DOHH2 (cell line): Measurements from ENCODE around the gene PMIS2.

ENCODE experiments used
- H3F3A ChIP-seq: fragments of 200-600 bp; sonication (generic), shearing (Covaris generic); 2 replicates; pipeline ENCODE4 v1.6.0; 2016; ENCODE audit warnings: antibody characterized with exemption, mild to moderate bottlenecking; ENCODE audit not compliant: control insufficient read depth, insufficient read depth
- H3K27ac ChIP-seq: fragments of 200-600 bp; sonication (generic); 2 replicates; pipeline ENCODE4 v1.5.1; 2014; ENCODE audit warnings: low read depth, mild to moderate bottlenecking, low read length, moderate library complexity
- H3K27me3 ChIP-seq: fragments of 200-600 bp; sonication (generic); 2 replicates; pipeline ENCODE4 v1.6.1; 2014; ENCODE audit warnings: mild to moderate bottlenecking, low read length, mixed read lengths; ENCODE audit not compliant: control insufficient read depth
- H3K36me3 ChIP-seq: fragments of 200-600 bp; sonication (generic); 2 replicates; pipeline ENCODE4 v1.6.1; 2014; ENCODE audit warnings: mild to moderate bottlenecking, low read length, moderate library complexity, mixed read lengths; ENCODE audit not compliant: control insufficient read depth
- H3K4me1 ChIP-seq: fragments of 200-600 bp; sonication (generic); 2 replicates; pipeline ENCODE4 v1.6.1; 2014; ENCODE audit warnings: mild to moderate bottlenecking, low read length, mixed read lengths; ENCODE audit not compliant: control insufficient read depth
- H3K4me2 ChIP-seq: fragments of 200-600 bp; sonication (generic); 2 replicates; pipeline ENCODE4 v1.6.0; 2014; ENCODE audit warnings: mild to moderate bottlenecking, low read length, moderate library complexity
- H3K4me3 ChIP-seq: fragments of 200-600 bp; sonication (generic); 2 replicates; pipeline ENCODE4 v1.5.1; 2014; ENCODE audit warnings: mild to moderate bottlenecking, low read length, mixed read lengths
- H3K79me2 ChIP-seq: fragments of 200-600 bp; sonication (generic); 2 replicates; pipeline ENCODE4 v1.6.1; 2014; ENCODE audit warnings: mild to moderate bottlenecking, low read length, mixed read lengths; ENCODE audit not compliant: control insufficient read depth
- H3K9me2 ChIP-seq: fragments of 200-600 bp; sonication (generic); replicated peaks from 2 replicates; pipeline ENCODE4 v1.6.1; 2014; ENCODE audit warnings: mild to moderate bottlenecking, low read length, mixed read lengths; ENCODE audit not compliant: control insufficient read depth
- H3K9me3 ChIP-seq: fragments of 200-600 bp; sonication (generic); 2 replicates; pipeline ENCODE4 v1.6.1; 2014; ENCODE audit warnings: antibody characterized with exemption, low read length, mixed read lengths; ENCODE audit not compliant: control insufficient read depth, insufficient read depth
- H4K20me1 ChIP-seq: fragments of 200-600 bp; sonication (generic); 2 replicates; pipeline ENCODE4 v1.6.0; 2014; ENCODE audit warnings: low read depth, mild to moderate bottlenecking, antibody characterized with exemption, low read length, moderate library complexity; ENCODE audit not compliant: control insufficient read depth, insufficient read depth
- EZH2phosphoT487 ChIP-seq: fragments of 200-600 bp; sonication (generic); IDR thresholded peaks from 2 replicates; pipeline ENCODE4 v1.6.1; 2017; ENCODE audit warnings: borderline replicate concordance, mild to moderate bottlenecking, antibody characterized with exemption, low read length, moderate library complexity, mixed read lengths
- TF ChIP-seq, protein P1 (sequence below): fragments of 200-600 bp; sonication (generic); IDR thresholded peaks from one replicate; pipeline ENCODE4 v1.5.1; 2014; ENCODE audit warnings: antibody characterized with exemption, mild to moderate bottlenecking, low read depth, low read length; ENCODE audit not compliant: poor library complexity, severe bottlenecking

The PMIS2 gene

DNA sequence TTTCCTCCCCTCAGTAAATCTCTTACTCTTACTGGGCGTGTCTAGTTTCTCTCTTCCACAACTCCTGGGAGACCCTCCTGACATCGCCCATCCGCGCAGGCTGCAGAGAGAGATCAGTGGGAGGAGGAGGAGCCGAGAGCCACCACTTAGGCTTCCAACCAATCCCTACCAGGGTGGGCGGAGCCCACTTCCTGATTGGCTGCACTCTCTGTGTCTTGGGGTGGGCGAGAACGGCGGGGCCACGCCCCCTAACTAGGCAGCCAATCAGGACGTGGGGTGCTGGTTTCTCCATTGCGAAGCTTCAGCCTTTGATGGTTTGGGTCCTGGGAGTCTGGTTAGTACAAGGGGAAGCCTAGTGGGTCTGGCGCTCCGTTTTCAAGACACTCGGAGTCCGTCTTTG is at the start of gene PMIS2:
Gene PMIS2 (plus strand): TSS at position 326 of the 400 bp plus-strand sequence. CDS start 87 bp downstream, outside the sequence.
- Histone ChIP-seq H3K9me2 (no peaks in the 10 kb centered on the region), H3K27me3 (no peaks in the 10 kb centered on the region), H4K20me1 (no peaks in the 10 kb centered on the region), H3K9me3 (no peaks in the 10 kb centered on the region), H3F3A (no peaks in the 10 kb centered on the region), H3K36me3 (no peaks in the 10 kb centered on the region), H3K4me1 (no peaks in the 10 kb centered on the region), H3K4me3 (no peak within 1 kb of the TSS), H3K79me2 (no peaks in the 10 kb centered on the region), H3K27ac (no peak within 1 kb of the TSS), H3K4me2 (no peak within 1 kb of the TSS)
- TF ChIP-seq, protein P1, sequence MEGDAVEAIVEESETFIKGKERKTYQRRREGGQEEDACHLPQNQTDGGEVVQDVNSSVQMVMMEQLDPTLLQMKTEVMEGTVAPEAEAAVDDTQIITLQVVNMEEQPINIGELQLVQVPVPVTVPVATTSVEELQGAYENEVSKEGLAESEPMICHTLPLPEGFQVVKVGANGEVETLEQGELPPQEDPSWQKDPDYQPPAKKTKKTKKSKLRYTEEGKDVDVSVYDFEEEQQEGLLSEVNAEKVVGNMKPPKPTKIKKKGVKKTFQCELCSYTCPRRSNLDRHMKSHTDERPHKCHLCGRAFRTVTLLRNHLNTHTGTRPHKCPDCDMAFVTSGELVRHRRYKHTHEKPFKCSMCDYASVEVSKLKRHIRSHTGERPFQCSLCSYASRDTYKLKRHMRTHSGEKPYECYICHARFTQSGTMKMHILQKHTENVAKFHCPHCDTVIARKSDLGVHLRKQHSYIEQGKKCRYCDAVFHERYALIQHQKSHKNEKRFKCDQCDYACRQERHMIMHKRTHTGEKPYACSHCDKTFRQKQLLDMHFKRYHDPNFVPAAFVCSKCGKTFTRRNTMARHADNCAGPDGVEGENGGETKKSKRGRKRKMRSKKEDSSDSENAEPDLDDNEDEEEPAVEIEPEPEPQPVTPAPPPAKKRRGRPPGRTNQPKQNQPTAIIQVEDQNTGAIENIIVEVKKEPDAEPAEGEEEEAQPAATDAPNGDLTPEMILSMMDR = no peak
- no peak for TF ChIP-seq EZH2phosphoT487

DNA sequence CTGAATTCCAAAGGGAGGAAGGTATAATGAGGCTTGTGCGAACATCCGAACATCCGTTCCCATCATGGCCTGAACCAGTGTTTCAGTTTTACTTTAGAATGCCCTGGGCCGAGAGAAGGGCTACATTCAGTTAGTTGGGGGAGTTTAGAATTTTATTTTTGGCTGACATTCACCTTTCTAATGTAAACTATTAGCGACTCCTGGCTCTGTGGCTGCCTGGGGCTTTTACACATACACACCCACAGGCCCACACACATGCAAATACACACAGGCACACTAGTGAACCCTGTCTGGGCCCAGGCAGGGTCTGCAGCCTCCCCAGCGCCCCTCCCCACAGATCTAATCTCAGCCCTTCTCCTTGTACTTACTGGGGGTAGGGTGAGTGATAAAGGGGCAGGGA is 46.7 kb upstream of the PMIS2 start:
- Histone ChIP-seq H3F3A (no peaks in the 10 kb centered on the region), H3K9me3 (no peaks in the 10 kb centered on the region), H3K79me2 (peaks cover 10% of the 10 kb centered on the region), H3K4me3 (no peak overlapping the region), H3K4me1 (peaks cover 21% of the 10 kb centered on the region), H3K9me2 (no peaks in the 10 kb centered on the region), H3K36me3 (peaks cover 25% of the 10 kb centered on the region), H3K27ac (no peak overlapping the region), H3K4me2 (no peak overlapping the region), H3K27me3 (no peaks in the 10 kb centered on the region), H4K20me1 (no peaks in the 10 kb centered on the region)
- no peak for TF ChIP-seq EZH2phosphoT487
- TF ChIP-seq, protein P1 = no peak

DNA sequence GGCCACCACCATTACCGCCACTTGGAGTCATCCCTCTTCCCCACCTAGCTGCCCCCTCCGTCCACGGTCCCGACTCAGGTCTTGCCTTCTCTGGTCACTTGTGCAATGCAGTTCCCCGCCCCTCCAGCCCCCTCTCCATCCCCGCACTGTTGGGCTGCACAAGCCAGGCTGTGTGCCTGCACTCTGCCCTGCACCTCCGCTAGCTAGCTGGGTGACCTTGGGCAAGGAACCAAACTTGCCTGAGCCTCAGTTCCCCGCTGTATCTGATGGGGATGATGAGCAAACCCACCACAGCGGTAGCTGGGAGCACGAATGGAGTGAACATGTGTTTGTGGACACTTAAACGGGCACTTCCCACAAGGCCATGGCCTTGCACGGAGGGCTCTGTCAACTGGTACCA is 46.1 kb upstream of the PMIS2 start:
- Histone ChIP-seq H3K27me3 (no peaks in the 10 kb centered on the region), H3K27ac (no peak overlapping the region), H3K4me1 (peaks cover 25% of the 10 kb centered on the region), H3K36me3 (peaks cover 29% of the 10 kb centered on the region), H3F3A (no peaks in the 10 kb centered on the region), H3K4me3 (no peak overlapping the region), H3K9me3 (no peaks in the 10 kb centered on the region), H3K9me2 (no peaks in the 10 kb centered on the region), H3K79me2 (peaks cover 16% of the 10 kb centered on the region), H3K4me2 (no peak overlapping the region), H4K20me1 (no peaks in the 10 kb centered on the region)
- TF ChIP-seq, protein P1 = no peak
- TF ChIP-seq EZH2phosphoT487 = no peak
